ENCODE results near the gene SLN.

SLN gene

GRCh38 chr11:107682171-107682570, 29.7 kb downstream of the SLN start:
- no peak for FAIRE-seq

GRCh38 chr11:107679255-107680024, 32.4 kb downstream of the SLN start:
- no peak for FAIRE-seq

- no peak for FAIRE-seq
Observed at GRCh38 chr11:107678632-107678971, 33.3 kb downstream of the SLN start.

- FAIRE-seq: no peak
Observed at GRCh38 chr11:107677924-107678631, 33.8 kb downstream of the SLN start.

- FAIRE-seq: no peak
Observed at GRCh38 chr11:107676336-107677057, 35.4 kb downstream of the SLN start.

GRCh38 chr11:107675902-107676301, 36.0 kb downstream of the SLN start:
- FAIRE-seq: no peak

GRCh38 chr11:107669893-107670601, 41.8 kb downstream of the SLN start:
- no peak for FAIRE-seq

GRCh38 chr11:107669191-107669740, 42.6 kb downstream of the SLN start:
- FAIRE-seq: no peak

- FAIRE-seq: no peak
Observed at GRCh38 chr11:107666911-107667613, 44.8 kb downstream of the SLN start.

GRCh38 chr11:107665018-107665417, 46.8 kb downstream of the SLN start:
- no peak for FAIRE-seq

- FAIRE-seq: no peak
Observed at GRCh38 chr11:107661656-107662055, 50.2 kb downstream of the SLN start.

GRCh38 chr11:107660066-107660465, 51.8 kb downstream of the SLN start:
- no peak for FAIRE-seq

- no peak for FAIRE-seq
Observed at GRCh38 chr11:107659310-107659709, 52.5 kb downstream of the SLN start.

Measured in G401.6 (cell line).